GM19452 (cell line): ENCODE results near the gene SH3TC2.

ENCODE experiments used
- ATAC-seq: cut with Tn5 transposase; IDR thresholded peaks from one replicate; pipeline ENCODE4 v1.9.1; 2021; ENCODE audit not compliant: unreplicated experiment

The SH3TC2 gene

DNA sequence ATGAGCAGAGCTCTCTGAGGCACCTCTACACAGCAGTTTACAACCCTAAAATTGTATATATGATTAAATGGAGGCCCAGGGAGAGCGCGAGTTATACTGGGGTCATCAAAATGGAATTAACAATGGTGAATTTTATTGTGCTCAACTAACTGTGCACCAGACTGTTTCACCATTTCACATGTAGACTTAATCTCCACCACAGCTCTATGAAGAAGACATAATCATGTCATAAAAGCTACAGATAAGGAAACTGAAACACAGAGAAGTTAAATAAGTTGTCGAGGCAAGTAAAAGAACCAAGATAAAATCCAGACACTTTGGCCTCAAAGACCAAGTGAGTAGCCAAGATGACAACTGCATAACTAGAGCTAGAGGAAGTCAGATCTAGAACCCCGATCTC, 1.5 kb downstream of the SH3TC2 start:
- no peak for ATAC-seq

GRCh38 chr5:149060325-149060724, 2.5 kb downstream of the SH3TC2 start:
- ATAC-seq, result no peak

- no peak for ATAC-seq
Measured at GRCh38 chr5:149056616-149057165, 6.2 kb downstream of the SH3TC2 start.

DNA sequence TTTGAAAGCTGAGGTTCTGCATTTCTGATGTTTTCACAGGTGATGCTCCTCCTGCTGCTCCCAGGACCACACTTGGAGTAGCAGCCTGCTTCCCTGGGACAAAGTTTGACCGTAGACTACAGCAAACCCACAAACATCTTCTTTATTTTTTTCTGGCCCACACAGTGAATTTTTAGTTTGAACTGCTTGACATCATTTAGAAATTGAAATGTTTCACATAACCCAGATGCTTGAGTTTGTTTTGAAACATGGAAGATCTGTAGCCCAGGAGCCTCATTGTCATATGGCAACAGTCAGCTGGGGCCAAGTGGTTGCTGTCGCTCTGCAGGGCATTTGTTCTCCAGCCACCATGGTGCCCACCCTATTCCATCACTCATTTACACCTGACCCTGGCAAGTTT, 8.4 kb downstream of the SH3TC2 start:
- no peak for ATAC-seq

GRCh38 chr5:149053072-149053695, 9.7 kb downstream of the SH3TC2 start:
- ATAC-seq, result no peak

GRCh38 chr5:149049371-149049781, 13.5 kb downstream of the SH3TC2 start:
- no peak for ATAC-seq

GRCh38 chr5:149048811-149049210, 14.1 kb downstream of the SH3TC2 start:
- ATAC-seq, result no peak

GRCh38 chr5:149047462-149047861, 15.4 kb downstream of the SH3TC2 start:
- no peak for ATAC-seq

GRCh38 chr5:149046196-149046829, 16.5 kb downstream of the SH3TC2 start:
- no peak for ATAC-seq

DNA sequence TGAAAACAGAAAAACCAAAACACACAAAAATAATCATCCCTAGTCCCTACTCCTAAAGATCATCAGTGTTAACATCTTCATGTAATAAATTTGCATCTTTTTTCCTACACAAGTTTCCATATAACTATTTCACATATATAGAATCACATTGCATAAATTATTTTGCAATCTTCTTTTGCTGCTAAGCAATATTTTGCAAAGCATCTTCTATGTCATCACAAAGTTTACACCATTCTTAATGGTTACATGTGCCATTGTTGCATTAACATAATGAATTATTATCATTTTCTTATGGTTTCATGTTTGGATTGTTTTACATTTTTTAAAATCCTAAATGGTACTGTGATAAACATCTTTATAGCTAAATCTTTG, 17.8 kb downstream of the SH3TC2 start:
- ATAC-seq, result no peak

- ATAC-seq, result no peak
Measured at GRCh38 chr5:149044453-149045088, 18.3 kb downstream of the SH3TC2 start.

- no peak for ATAC-seq
Measured at GRCh38 chr5:149043641-149044040, 19.2 kb downstream of the SH3TC2 start.

- no peak for ATAC-seq
Measured at GRCh38 chr5:149042865-149043264, 20.0 kb downstream of the SH3TC2 start.

DNA sequence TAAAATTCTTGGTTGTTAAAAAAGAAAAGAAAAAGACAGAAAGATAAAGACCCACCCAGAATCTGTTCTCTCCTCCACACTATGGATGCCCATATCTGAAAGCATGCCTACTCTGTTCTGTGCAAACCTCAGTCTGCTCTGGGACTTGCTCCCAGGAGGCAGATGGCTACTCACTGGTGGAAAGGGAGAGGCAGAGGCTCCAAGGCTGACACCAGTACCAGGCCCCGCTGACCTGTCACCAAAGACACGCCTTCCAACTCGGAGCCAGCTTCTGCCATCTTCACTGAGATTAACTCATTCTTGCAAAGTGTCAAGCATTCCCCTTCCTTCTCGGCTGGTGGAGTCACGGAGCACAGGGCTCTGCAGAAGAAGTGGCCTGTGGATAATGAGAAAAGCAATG, 21.6 kb downstream of the SH3TC2 start:
- ATAC-seq, result no peak

DNA sequence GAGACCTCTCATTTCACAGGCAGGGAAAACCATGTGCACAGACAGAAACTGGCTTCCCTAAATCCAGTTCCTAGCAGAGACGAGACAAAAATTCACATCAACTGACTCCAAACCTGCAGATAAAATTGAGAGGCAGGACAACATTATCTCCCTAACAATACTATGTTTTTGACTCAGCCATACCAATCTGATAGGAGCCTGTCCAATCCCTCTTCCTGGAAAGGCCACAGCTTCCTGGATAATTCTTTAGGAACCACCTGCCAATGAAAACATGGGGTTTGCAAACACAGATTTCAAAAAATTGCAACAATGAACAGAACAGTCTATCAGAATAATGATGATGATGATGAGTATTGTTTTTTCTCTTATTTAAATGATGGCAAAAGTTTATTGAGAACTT, 22.4 kb downstream of the SH3TC2 start:
- no peak for ATAC-seq

DNA sequence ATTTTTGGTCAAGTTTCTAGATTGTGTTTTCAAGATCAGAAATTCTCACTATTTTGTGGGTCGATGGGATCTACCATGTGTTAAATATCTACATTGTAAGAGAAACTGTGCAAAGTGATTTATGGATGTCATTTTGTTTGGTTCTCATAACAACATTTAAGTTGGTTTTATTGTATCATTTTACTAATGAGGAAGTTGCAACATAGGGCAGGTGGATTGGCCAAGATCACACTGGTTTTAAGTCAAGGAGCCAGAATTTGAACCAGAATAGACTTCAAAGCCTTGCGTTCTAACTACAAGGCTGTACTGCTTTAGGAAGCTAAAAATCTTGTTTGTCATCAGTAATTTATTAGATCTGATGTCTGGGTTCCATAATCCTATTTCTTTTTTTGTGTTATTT, 23.4 kb downstream of the SH3TC2 start:
- ATAC-seq, result no peak

DNA sequence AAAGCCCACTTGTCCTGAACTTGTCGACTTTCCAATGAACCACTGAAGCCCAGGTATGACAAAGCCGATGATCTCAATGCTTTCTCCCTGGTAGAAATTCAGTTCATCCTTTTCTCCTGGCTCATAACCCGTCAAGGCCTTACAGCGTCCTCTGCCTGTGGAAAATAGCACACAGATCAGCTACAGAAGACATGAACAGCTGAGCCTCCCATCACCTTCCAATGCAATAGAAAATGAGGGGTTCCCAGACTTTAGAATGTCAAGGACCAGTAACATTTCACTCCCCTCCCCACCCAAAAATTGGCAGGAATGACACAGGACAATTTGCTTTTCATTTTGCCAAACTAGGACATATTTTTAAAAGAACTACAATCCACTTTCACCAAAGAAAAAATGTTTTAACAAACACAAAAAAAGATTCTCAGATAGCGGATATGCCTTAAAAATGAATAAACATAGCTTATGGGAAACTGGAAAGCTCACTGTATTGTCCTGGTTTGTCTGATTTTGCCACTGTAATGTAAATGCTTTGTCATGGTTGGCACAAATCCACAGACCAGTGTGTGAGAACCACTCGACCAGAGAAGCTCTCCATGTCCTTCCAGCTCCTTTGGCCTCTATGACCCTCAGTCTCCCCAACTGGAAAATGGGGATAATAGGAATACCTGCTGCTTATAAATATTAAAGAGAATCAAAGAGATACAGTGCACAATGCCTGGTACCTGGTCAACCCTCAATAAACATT, 24.4 kb downstream of the SH3TC2 start:
- no peak for ATAC-seq

- ATAC-seq, result no peak
Measured at GRCh38 chr5:149037817-149038216, 25.0 kb downstream of the SH3TC2 start.

- no peak for ATAC-seq
Measured at GRCh38 chr5:149036970-149037369, 25.9 kb downstream of the SH3TC2 start.

- no peak for ATAC-seq
Measured at GRCh38 chr5:149036168-149036567, 26.7 kb downstream of the SH3TC2 start.

- ATAC-seq, result peak; percentile 79
Measured at GRCh38 chr5:149035372-149035790, 27.5 kb downstream of the SH3TC2 start.
